Endothelial cell of umbilical vein (primary cell): ENCODE results near the gene XXYLT1. TPM values are rescaled to one million over a fixed set of nuclear protein-coding genes. Genes with fewer than 3 reads are reported as not detected.

ENCODE experiments used
- BruUV-seq: library from RNA; stranded (reverse); fragments of 400-500 nt; replicated peaks from 2 replicates; lab custom pipeline; 2021; lab: Mats Ljungman, UMichigan
- CTCF ChIA-PET: fragments of 300-600, 350-600 bp; sonication (Branson Sonifier 250); formaldehyde crosslinking; loops from one replicate; lab custom pipeline; 2021; ENCODE audit warnings: antibody characterized with exemption, inconsistent platforms; lab: Charles Lee
- POLR2A ChIA-PET: fragments of 300-600, 350-600 bp; sonication (Branson Sonifier 250); formaldehyde crosslinking; loops from one replicate; lab custom pipeline; 2021; ENCODE audit warnings: antibody characterized with exemption, inconsistent platforms; lab: Charles Lee
- DNase-seq: peaks from one replicate; pipeline ENCODE4 v3.0.0-alpha.2; 2011; ENCODE audit warnings: low read depth, low spot score
- FAIRE-seq: peaks from 2 replicates; lab custom pipeline; 2011; peaks lifted over from hg19 to GRCh38; lab: Jason Lieb, UNC
- H2AFZ ChIP-seq: 2 replicates; pipeline ENCODE4 v1.6.0; 2012; ENCODE audit warnings: low read depth, low read length, control low read depth, inconsistent platforms
- H3K27ac ChIP-seq: 2 replicates; pipeline ENCODE4 v1.5.1; 2011; ENCODE audit warnings: low read depth, mild to moderate bottlenecking, control low read depth, low read length, moderate library complexity; ENCODE audit not compliant: insufficient read depth
- H3K27me3 ChIP-seq, 2 experiments: 2 replicates each; pipeline versions ENCODE4 v1.6.0 to v1.6.1; 2011; ENCODE audit warnings: low read length in 2 of 2, mixed read lengths in 1 of 2; ENCODE audit not compliant: control insufficient read depth in 2 of 2, insufficient read depth in 2 of 2
- H3K36me3 ChIP-seq, 2 experiments: 2 replicates in 1 of 2; 3 replicates in 1 of 2; pipeline ENCODE4 v1.5.1; 2011; ENCODE audit warnings: low read length in 2 of 2, mild to moderate bottlenecking in 1 of 2, moderate library complexity in 1 of 2; ENCODE audit not compliant: control insufficient read depth in 2 of 2, insufficient read depth in 2 of 2; ENCODE audit errors: extremely low read depth in 1 of 2
- H3K4me1 ChIP-seq: 3 replicates; pipeline ENCODE4 v1.5.1; 2011; ENCODE audit warnings: mild to moderate bottlenecking, low read length; ENCODE audit not compliant: control insufficient read depth, insufficient read depth; ENCODE audit errors: extremely low read depth
- H3K4me2 ChIP-seq: 2 replicates; pipeline ENCODE4 v1.6.1; 2011; ENCODE audit warnings: low read length, control low read depth, mixed read lengths; ENCODE audit not compliant: insufficient read depth
- H3K4me3 ChIP-seq, 3 experiments: fragments of 200-600 bp in 1 of 3; sonication (generic), shearing (Covaris generic) in 1 of 3; replicated peaks in 1 of 3; 2 replicates each; pipeline ENCODE4 v1.5.1; 2011 to 2016; ENCODE audit warnings: control low read depth in 3 of 3, low read length in 3 of 3, mild to moderate bottlenecking in 2 of 3, inconsistent platforms in 1 of 3, low read depth in 1 of 3, moderate library complexity in 1 of 3; ENCODE audit not compliant: insufficient read depth in 1 of 3
- H3K79me2 ChIP-seq: 2 replicates; pipeline ENCODE4 v1.6.0; 2012; ENCODE audit warnings: low read length, inconsistent platforms; ENCODE audit not compliant: control insufficient read depth, insufficient read depth
- H3K9ac ChIP-seq: replicated peaks from 2 replicates; pipeline ENCODE3; 2011; ENCODE audit warnings: low read length, control low read depth; ENCODE audit not compliant: insufficient read depth; ENCODE audit errors: extremely low read depth
- H3K9me1 ChIP-seq: replicated peaks from 3 replicates; pipeline ENCODE4 v1.6.0; 2011; ENCODE audit warnings: mild to moderate bottlenecking, low read length; ENCODE audit not compliant: control insufficient read depth, insufficient read depth; ENCODE audit errors: extremely low read depth
- H3K9me3 ChIP-seq: replicated peaks from 2 replicates; pipeline ENCODE4 v1.5.1; 2012; ENCODE audit warnings: low read length, inconsistent platforms; ENCODE audit not compliant: control insufficient read depth, insufficient read depth
- H4K20me1 ChIP-seq: replicated peaks from 2 replicates; pipeline ENCODE3; 2011; ENCODE audit warnings: mild to moderate bottlenecking, low read length; ENCODE audit not compliant: control insufficient read depth, insufficient read depth; ENCODE audit errors: extremely low read depth
- CTCF ChIP-seq, 2 donors: IDR thresholded peaks; 1 replicate in 1 of 2; 2 replicates in 1 of 2; pipeline ENCODE4 v1.5.1; 2011; ENCODE audit warnings: low read length in 2 of 2, mild to moderate bottlenecking in 2 of 2, moderate library complexity in 2 of 2, control low read depth in 1 of 2, inconsistent platforms in 1 of 2, low read depth in 1 of 2; ENCODE audit not compliant: insufficient read depth in 1 of 2; ENCODE audit errors: extremely low read depth in 1 of 2
- EZH2 ChIP-seq: IDR thresholded peaks from 2 replicates; pipeline ENCODE4 v1.6.1; 2012; ENCODE audit warnings: borderline replicate concordance, low read depth, mild to moderate bottlenecking, moderate library complexity, low read length, inconsistent platforms; ENCODE audit not compliant: severe bottlenecking
- FOS ChIP-seq: IDR thresholded peaks from 2 replicates; pipeline ENCODE4 v1.6.1; 2011; ENCODE audit warnings: mild to moderate bottlenecking, low read length, moderate library complexity, borderline replicate concordance; ENCODE audit not compliant: insufficient read depth
- GATA2 ChIP-seq: IDR thresholded peaks from 2 replicates; pipeline ENCODE4 v1.7.0; 2011; ENCODE audit warnings: low read depth, mild to moderate bottlenecking, moderate library complexity, mixed read lengths, low read length; ENCODE audit not compliant: insufficient read length, insufficient read depth
- JUN ChIP-seq: IDR thresholded peaks from 2 replicates; pipeline ENCODE4 v1.6.1; 2011; ENCODE audit warnings: borderline replicate concordance, low read depth; ENCODE audit not compliant: insufficient read length, insufficient read depth
- MAX ChIP-seq: IDR thresholded peaks from 2 replicates; pipeline ENCODE4 v1.6.1; 2011; ENCODE audit not compliant: insufficient read depth, insufficient read length
- POLR2A ChIP-seq: IDR thresholded peaks from 2 replicates; pipeline ENCODE4 v1.6.1; 2012; ENCODE audit warnings: low read depth, mild to moderate bottlenecking, control low read depth, low read length
- dilution Hi-C: fragments of 300-500 bp; cut with MboI; formaldehyde crosslinking; loops from one replicate; pipeline ENCODE4 v1.15.0; 2019; ENCODE audit warnings: low sequenced_read_pairs; ENCODE audit not compliant: extremely low pct_ligation_motif_present
- intact Hi-C: fragments of 100-400 bp; cut with micrococcal nuclease; formaldehyde crosslinking; loops from one replicate; pipeline ENCODE4 v1.10.0; 2022
- polyA plus RNA-seq, 4 experiments: library from polyadenylated mRNA; depleted of rRNA in 3 of 4; stranded (reverse) in 3 of 4; unstranded in 1 of 4; fragments of >200 nt; gene quantifications; 2 replicates each; pipeline versions ENCODE4 v1.2.1 to v1.2.3, GENCODE V29; 2011 to 2012; ENCODE audit warnings: missing spikeins in 1 of 4
- total RNA-seq: library from RNA; stranded (reverse); gene quantifications from 2 replicates; pipeline ENCODE4 v1.2.3, GENCODE V29; 2021

The XXYLT1 gene
- total and polyA plus RNA-seq, 2 donors (not counting 3 experiments of a cell fraction or from before 2014, with no cell fraction given) = 54.4 to 78.1 TPM

- Histone ChIP-seq H4K20me1 (no peaks in the 10 kb centered on the region), H3K36me3 (peaks cover 0 to 2% of the 10 kb centered on the region in 2 experiments), H3K9ac (no peak overlapping the region), H3K79me2 (no peaks in the 10 kb centered on the region), H3K9me1 (no peaks in the 10 kb centered on the region), H2AFZ (no peak overlapping the region), H3K27ac (no peak overlapping the region), H3K4me1 (no peaks in the 10 kb centered on the region), H3K9me3 (no peaks in the 10 kb centered on the region), H3K4me3 (no peak overlapping the region), H3K4me2 (no peak overlapping the region), H3K27me3 (no peaks in the 10 kb centered on the region)
- BruUV-seq = no TSS peak
- POLR2A ChIA-PET = no interaction called here
- no peak for DNase-seq
- TF ChIP-seq JUN = no peak
- no peak for TF ChIP-seq GATA2
- TF ChIP-seq CTCF (IDR thresholded peaks at IDR 0.05; ENCODE audit: extremely low read depth in 1 of 2, insufficient read depth in 1 of 2, low read depth in 1 of 2, low read length in 2 of 2) = no peak
- no peak for TF ChIP-seq POLR2A
- no peak for TF ChIP-seq EZH2
- TF ChIP-seq FOS = no peak
- no peak for TF ChIP-seq MAX
- intact Hi-C loops (no loop called here), dilution Hi-C loops (no loop called here)
- CTCF ChIA-PET = interaction anchor here (0.9 to 1.1 kb wide), 2 partner anchors 10 to 19 kb away, joined by 3 read pairs; no protein-coding TSS in a partner anchor
- no peak for FAIRE-seq
These were observed 25.7 kb upstream of the XXYLT1 start for GRCh38 chr3:195296662-195297061.
